HG03064 (cell line): ENCODE measurements around the gene PIR.
A peak's percentile ranks its signal among the peaks of the same experiment; 100 is the strongest.

Experiments used
- ATAC-seq: cut with Tn5 transposase; IDR thresholded peaks from one replicate; pipeline ENCODE4 v1.9.1; 2021; ENCODE audit warnings: low read depth; ENCODE audit not compliant: unreplicated experiment

The PIR gene

DNA sequence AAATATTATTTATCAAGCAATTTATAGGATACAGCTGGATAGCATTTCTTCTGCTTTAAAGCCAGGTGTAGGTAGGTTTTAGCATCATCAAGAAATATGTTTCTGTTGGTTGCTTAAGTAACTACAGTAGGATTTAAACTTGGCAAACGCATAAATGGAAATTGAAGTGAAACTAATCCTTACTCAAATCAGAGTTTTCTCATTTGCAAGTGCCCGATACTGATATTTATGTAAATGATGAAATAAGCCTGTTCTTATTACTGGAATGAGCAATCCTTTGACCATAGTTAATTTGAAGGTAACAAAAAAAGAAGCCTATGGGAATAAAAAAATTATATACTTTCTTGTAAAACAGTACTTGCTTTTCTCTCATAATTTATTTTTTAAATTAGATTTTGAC, 134.6 kb downstream of the PIR start:
- no peak for ATAC-seq

DNA sequence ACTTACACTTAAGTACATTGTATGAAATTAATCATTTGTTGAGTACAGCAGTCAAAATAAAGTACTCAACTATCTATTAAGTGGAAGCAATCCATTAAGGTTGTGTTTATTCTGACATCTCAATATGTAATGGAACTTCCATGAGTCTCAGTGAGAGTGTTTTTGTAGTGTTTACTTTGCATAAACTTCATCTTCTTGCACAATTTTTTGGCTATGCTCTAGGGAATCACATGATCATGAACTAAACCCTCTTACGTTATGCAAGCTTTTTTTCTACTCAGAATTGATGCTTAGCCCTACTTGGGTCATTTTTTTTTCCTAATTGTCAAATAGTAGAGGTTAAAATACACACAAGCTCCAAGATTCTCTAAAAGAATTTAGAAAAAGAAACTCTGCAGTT, 136.7 kb downstream of the PIR start:
- no peak for ATAC-seq

DNA sequence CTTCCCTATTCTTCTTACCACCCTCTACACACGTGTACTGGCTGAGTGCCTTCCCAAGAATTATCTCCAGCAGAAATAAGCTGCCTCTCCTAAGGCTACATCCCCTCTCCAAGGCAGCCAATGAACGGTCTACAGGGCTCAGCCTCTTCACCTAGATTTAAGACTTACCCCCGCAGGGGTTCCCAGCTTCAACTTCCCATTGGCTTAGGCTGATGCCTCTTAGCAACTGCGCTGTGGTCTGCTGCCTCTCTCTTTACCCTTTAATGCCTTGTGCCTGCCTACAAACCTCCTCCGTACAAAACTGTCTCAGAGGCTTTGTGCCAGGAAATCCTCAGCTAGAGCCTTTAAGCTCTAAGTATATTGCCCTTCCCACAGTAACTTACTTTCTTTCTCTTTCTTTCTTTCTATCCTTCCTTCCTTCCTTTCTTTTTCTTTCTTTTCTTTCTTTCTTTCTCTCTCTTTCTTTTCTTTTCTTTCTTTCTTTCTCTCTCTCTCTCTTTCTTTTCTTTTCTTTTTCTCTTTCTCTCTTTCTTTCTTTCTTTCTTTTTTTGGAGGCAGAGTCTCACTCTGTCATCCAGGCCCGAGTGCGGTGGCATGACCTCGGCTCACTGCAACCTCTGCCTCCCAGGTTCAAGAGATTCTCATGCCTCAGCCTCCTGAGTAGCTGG, 142.7 kb downstream of the PIR start:
- no peak for ATAC-seq

DNA sequence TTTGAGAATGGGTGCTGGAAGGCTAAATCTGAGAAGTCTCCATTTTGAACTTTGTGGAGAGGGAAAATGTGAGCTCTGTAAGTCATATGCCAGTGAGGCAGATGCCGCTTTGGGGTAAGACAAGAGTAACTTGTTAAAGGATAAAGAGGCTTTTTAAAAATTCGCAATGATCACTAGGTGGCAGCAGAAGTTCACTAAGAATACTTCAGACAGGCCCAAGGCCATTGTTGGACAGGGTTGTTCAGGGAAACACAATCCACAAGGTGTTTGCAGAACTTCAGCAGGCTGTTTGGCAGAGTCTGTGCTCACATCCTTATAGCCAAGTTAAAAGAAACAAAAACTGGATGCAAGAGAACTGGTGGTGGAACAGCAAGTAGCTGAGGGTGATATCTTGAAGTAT, 144.1 kb downstream of the PIR start:
- no peak for ATAC-seq

DNA sequence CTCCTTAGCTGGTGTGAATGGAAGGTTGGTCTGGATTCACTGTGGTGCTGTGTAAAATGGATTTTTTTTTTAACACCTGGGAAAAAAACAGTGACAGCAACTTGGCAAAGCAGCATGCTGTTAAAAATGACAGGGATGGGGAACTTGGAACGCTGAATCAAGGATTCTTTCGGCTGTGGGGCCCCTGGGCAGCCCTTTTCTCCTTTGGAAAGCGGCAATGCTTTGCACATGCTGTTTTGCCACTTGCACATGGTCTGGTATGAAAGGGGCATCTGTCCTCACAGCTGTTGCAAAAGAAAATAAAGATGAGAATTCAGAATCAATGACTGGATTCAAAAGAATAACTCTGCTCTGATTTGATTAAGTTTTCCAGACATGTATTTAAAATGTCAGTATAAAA, 147.2 kb downstream of the PIR start:
- ATAC-seq: no peak

DNA sequence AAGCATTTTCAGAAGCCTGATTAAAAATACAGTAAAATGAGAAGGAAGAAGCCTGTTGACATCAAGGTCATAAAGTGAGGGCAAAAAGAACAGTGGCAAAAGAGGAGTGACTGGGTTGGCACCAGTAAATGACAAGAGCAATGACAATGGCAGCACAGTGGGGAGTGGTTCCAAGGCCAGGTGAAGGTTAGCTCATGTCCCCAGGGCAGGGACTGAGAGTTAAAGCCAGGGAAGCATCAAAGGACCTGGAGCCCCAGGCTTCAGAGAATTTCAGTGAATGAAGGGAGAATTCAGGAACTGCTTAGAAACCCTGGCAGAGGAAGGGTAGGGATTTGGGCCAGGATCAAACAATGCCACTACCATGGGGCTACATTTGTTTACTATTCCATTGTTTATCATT, 149.0 kb downstream of the PIR start:
- ATAC-seq: no peak

DNA sequence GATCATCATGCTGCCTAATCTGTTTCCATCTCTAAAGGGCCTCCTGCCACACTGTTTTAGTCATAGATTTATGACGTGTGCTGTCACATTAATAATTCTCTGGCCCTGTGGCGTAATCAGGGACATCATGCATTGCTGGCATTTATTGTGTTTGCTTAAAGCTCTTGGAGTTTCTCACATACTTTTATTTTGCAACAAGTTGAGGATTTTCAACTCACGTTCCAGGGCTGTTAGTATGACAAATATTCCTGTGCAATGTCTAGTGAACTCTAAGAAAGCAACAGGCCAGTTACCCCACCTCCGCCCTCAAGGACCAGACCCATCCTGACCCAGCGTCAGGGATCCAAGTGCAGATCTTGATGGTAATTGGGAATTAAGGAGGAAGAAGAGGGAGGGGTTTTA, 150.1 kb downstream of the PIR start:
- no peak for ATAC-seq

DNA sequence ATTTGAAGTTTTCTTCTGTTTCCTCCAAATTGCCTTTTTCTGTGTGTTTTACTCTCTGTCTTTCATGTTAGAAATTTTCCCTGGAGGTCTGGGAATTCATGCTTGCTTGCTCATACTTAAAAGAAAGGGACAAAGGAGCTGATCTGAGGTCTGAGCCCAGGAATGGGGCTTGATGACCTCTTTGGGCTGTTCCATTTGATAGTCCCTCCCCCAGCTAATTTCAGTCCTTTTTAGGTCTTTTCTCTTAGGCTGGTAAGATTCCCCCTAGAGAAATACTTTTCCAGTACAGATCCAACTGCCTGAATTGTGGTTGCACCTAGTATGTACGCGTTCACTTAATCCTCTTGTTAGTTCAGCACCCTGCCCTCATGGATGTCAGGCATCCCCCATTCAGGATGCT, 152.3 kb downstream of the PIR start:
- no peak for ATAC-seq

DNA sequence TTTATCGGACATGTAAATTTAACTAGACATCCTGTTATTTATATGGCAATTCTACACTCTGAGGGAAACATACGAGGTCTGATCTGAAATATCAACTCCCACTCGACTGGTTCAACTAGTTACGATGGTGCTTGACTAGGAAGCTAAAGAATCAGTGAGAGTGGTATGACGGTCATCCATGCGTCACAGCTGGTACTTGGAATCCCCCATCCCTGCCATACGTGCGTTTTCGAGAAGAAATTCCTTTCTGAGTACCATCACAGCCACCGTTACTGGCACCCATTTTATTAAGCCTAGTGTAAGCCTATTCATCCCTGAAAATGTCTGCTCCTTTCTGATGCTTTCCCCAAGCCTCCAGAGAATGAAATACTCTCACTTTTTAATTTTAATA, 157.1 kb downstream of the PIR start:
- ATAC-seq: no peak

DNA sequence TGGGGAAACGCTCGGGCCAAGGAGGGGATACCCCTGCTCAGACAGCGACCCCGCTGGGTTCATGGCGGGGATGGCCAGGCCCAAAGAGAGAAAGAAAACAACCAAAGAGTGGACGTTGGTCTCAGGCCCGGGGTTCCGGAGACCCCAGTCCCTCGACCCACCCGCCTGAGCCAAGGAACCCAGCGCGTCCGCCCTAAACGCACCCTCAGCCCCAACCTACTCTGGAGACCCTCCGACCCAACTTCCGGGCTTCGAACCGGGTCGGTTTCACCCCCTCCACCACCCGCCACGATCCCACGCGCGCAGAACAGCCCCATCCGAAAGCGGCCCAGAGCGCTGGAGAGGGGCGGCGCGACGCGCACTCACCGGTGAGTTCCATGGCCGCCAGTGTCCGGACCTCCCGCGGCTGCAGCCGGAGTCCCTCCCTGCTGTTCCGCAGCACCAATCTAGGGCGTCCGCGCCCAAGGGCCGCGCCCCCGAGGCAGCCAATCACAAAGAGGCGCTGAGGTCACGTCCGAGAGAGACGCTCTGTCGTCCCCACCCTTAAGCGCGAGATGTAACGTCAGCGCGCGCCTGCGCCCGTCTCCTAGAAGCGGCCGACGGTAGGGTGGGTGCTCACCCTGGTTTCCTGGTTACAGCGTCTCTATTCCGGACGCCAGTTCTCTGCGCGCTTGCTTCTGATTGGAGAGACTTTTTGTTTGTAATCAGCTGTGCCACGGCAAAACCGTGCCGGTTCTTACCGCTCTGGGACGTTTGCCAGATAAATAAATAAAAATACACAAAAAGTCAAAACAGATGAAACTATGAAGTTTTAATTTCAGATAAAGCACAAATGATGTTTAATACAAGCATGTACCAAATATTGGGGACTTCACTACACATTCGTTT, 157.8 kb downstream of the PIR start, which contains the start of gene PIGA:
Gene PIGA (minus strand): TSS at position 389 of the 888 bp plus-strand sequence. CDS start 3,593 bp downstream, outside the sequence.
- peak; percentile 97 for ATAC-seq
